ENCODE results near the gene XXYLT1. TPM values are rescaled to one million over a fixed set of nuclear protein-coding genes. Genes with fewer than 3 reads are reported as not detected.

The XXYLT1 gene
- total and polyA plus RNA-seq, 12 donors = 2.2 to 7.2 (median 3.6) TPM

DNA sequence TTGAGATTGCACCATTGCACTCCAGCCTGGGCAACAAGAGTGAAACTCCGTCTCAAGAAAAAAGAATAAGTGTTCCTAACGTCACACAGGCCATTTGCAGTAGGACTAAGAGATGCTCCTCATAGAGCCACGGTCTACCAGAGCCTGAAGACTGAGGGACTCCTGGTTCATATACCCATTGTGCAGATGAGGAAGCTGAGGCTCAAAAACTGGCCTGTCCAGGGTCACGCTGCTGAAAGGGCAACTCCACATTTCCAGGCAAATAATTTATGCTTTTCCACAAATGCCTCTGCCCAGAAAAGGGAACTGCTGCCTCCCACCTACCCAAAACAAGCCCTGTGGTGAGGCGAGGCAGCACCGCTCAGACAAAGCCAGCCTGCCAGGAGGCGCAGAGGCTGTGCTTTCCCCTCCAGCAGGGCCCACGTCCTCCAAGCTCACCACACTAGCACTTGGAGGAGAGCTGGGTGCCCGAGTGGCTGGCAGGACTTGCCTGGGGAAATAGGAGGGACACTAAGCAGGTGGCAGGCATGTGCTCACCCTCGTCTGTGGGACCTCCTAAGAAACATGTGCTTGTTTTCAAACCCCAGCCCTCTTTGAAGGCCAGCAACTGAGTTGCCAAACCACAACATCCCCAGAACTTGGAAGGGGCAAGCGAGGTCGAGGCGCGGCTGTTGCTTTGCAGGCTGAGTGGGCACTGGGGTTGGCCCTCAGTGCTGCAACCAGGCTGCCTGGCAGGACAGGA is 195.6 kb downstream of the XXYLT1 start:
- no peak overlapping the region for H3K4me3 ChIP-seq
- ATAC-seq = no peak
- intact Hi-C loops (cut with DNase I) = no loop called here
- no peaks in the 10 kb centered on the region for H3K36me3 ChIP-seq
- DNase-seq = no peak
- TF ChIP-seq, protein P1, sequence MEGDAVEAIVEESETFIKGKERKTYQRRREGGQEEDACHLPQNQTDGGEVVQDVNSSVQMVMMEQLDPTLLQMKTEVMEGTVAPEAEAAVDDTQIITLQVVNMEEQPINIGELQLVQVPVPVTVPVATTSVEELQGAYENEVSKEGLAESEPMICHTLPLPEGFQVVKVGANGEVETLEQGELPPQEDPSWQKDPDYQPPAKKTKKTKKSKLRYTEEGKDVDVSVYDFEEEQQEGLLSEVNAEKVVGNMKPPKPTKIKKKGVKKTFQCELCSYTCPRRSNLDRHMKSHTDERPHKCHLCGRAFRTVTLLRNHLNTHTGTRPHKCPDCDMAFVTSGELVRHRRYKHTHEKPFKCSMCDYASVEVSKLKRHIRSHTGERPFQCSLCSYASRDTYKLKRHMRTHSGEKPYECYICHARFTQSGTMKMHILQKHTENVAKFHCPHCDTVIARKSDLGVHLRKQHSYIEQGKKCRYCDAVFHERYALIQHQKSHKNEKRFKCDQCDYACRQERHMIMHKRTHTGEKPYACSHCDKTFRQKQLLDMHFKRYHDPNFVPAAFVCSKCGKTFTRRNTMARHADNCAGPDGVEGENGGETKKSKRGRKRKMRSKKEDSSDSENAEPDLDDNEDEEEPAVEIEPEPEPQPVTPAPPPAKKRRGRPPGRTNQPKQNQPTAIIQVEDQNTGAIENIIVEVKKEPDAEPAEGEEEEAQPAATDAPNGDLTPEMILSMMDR (IDR thresholded peaks at IDR 0.05) = no peak
- H3K27ac ChIP-seq = no peak overlapping the region
- H3K27me3 ChIP-seq = no peaks in the 10 kb centered on the region
- whole genome bisulfite sequencing, 2 donors = 91 to 93% methylated on average over 14 of the region's 14 CpGs
- H3K9me3 ChIP-seq = no peaks in the 10 kb centered on the region
- H3K4me1 ChIP-seq = peaks cover 0 to 27% (median 12%) of the 10 kb centered on the region in 9 donors

DNA sequence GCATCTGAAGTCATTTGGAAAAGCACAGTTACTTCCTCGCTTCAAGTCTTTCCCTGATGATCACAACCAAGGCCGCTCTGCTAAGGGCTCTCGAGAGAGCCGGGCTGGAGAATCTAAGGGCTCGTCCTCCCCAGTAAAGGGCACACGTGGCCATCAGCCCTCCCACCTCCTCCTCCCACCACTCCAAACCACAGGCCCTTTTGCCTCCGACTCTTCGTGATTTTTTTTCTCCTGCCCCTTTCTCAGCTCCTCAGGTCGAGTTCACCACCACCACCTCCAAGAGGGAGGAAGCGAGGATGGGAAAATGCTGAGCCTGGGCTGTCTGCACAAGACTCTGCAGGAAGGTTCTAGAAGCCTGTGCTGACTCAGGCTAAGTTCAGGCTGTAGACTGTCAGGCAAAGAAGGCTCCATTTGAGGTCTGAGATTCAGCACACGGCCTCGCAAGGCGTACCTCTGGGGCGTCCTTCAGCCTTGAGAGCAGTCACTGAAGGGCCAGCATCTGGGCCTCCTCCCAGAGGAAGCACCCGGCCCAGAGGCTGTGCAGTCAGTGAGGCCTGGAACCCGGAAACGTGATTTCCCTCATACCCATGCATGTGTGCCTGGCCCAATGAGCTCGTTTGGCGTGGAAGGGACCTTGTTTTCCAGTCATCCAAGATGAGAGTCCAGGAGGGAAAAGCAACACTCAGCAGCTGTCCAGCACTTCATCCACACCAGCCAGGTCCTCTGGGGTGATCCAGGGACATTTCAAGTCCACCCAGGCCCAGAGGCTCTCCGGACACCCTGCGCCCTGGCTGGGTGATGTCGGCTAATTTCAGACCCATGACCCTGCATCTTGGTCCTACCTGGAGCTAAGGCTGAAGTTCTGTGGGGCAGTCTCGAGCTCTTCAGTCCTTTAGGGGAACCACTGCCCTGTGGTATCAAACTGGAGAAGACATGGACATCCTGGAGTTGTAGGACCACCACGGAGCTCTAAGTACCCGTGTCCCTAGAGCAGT is 196.8 kb downstream of the XXYLT1 start:
- WGBS, 2 donors = 89 to 90% methylated on average over 25 of the region's 25 CpGs
- TF ChIP-seq, protein P1 (IDR thresholded peaks at IDR 0.05) = no peak
- Histone ChIP-seq H3K4me3 (no peak overlapping the region), H3K9me3 (no peaks in the 10 kb centered on the region), H3K4me1 (peaks cover 0 to 15% (median under 1%) of the 10 kb centered on the region in 9 donors), H3K27me3 (no peaks in the 10 kb centered on the region), H3K36me3 (peaks cover 0 to 8% (median 0%) of the 10 kb centered on the region in 9 donors), H3K27ac (no peak overlapping the region)
- intact Hi-C loops (cut with DNase I) = no loop called here
- DNase-seq (no peak), ATAC-seq (peak in 1 of 8 donors; percentile 9)

DNA sequence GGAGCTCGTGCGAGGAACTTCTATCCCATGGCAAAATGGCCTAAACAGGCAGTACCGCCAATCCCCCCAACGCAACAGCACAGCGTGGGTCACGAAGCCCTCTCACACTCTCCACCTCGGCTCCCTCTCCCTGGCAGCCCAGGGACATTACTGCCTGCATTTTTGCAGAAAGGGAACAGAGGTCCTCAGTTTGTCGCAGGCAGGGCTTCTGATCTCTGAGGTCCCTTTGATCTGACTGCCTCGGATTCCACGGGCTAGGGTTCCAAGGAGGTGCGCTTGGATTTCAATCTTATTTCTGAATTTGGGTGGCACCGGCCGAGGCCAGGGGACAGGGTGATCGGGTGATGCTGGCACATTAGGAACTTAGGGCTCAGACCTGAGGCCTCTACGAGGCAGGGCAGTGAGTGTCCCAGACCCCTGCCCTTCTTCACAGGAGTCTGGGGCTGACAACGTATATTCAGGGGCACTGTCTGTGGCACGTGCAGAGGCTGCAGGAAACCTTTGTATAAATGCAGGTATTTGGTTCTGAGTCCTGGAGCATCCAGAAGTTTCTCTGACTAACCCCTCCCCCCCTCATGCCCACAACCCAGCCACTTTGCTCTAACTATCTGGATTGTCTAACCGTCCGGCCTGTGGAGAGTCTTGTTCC is 197.9 kb downstream of the XXYLT1 start:
- DNase-seq (no peak), ATAC-seq (no peak)
- peaks cover 0 to 9% (median 0%) of the 10 kb centered on the region in 9 donors for H3K4me1 ChIP-seq
- intact Hi-C loops (cut with DNase I) = no loop called here
- no peaks in the 10 kb centered on the region for H3K27me3 ChIP-seq
- TF ChIP-seq, protein P1 (IDR thresholded peaks at IDR 0.05) = no peak
- WGBS, 2 donors = 95 to 96% methylated on average over 19 of the region's 19 CpGs
- H3K9me3 ChIP-seq = no peaks in the 10 kb centered on the region
- H3K36me3 ChIP-seq = peaks cover 0 to 13% (median 0%) of the 10 kb centered on the region in 9 donors
- H3K27ac ChIP-seq = no peak overlapping the region
- H3K4me3 ChIP-seq = no peak overlapping the region
